PC-9 (cell line): Measurements from ENCODE around the gene CSNK2A1. TPM values are rescaled to one million over a fixed set of nuclear protein-coding genes. Genes with fewer than 3 reads are reported as not detected.

Source experiments
- BruUV-seq: library from RNA; stranded (reverse); fragments of 400-500 nt; replicated peaks from 2 replicates; lab custom pipeline; 2021; lab: Mats Ljungman, UMichigan
- CTCF ChIA-PET: fragments of 300-600 bp; sonication (Branson Sonifier 250); formaldehyde crosslinking; loops from one replicate; lab custom pipeline; 2022; ENCODE audit warnings: antibody characterized with exemption; lab: Charles Lee
- POLR2A ChIA-PET: fragments of 300-600 bp; sonication (Branson Sonifier 250); formaldehyde crosslinking; loops from one replicate; lab custom pipeline; 2022; ENCODE audit warnings: antibody characterized with exemption; ENCODE audit not compliant: unreplicated experiment; lab: Charles Lee
- DNase-seq, 2 experiments: peaks; one replicate each; pipeline versions ENCODE4 v3.0.0 to v3.0.0-alpha.2; 2015 to 2022; ENCODE audit warnings: mixed read lengths in 1 of 2
- H2AFZ ChIP-seq: fragments of 200-600 bp; sonication (generic); 2 replicates; pipeline ENCODE4 v1.8.1; 2017; ENCODE audit warnings: antibody characterized with exemption
- H3F3A ChIP-seq: fragments of 200-600 bp; sonication (generic); 2 replicates; pipeline ENCODE4 v1.8.1; 2017; ENCODE audit warnings: antibody characterized with exemption, mild to moderate bottlenecking, low read depth; ENCODE audit not compliant: insufficient read depth
- H3K27ac ChIP-seq: fragments of 200-600 bp; sonication (generic); 2 replicates; pipeline ENCODE4 v1.6.1; 2016; ENCODE audit warnings: mixed run types
- H3K27me3 ChIP-seq: fragments of 200-600 bp; sonication (generic); 2 replicates; pipeline ENCODE4 v1.6.1; 2016; ENCODE audit warnings: low read depth, mixed run types; ENCODE audit not compliant: insufficient read depth
- H3K36me3 ChIP-seq: fragments of 200-600 bp; sonication (generic); 2 replicates; pipeline ENCODE4 v1.6.1; 2016; ENCODE audit warnings: low read depth, mixed run types
- H3K4me1 ChIP-seq: fragments of 200-600 bp; sonication (generic); replicated peaks from 2 replicates; pipeline ENCODE4 v1.6.1; 2016; ENCODE audit warnings: mixed run types; ENCODE audit not compliant: insufficient read depth
- H3K4me2 ChIP-seq: fragments of 200-600 bp; sonication (generic); 2 replicates; pipeline ENCODE4 v1.6.1; 2017; ENCODE audit warnings: mixed run types
- H3K4me3 ChIP-seq: fragments of 200-600 bp; sonication (generic); 2 replicates; pipeline ENCODE4 v1.6.1; 2016; ENCODE audit warnings: mixed run types
- H3K79me2 ChIP-seq: fragments of 200-600 bp; sonication (generic); 2 replicates; pipeline ENCODE4 v1.6.1; 2017; ENCODE audit warnings: low read depth, mixed run types
- H3K9me2 ChIP-seq: fragments of 200-600 bp; sonication (generic); 2 replicates; pipeline ENCODE4 v1.8.1; 2017; ENCODE audit warnings: mild to moderate bottlenecking; ENCODE audit not compliant: insufficient read depth
- H3K9me3 ChIP-seq: fragments of 200-600 bp; sonication (generic); 2 replicates; pipeline ENCODE4 v1.8.1; 2016; ENCODE audit warnings: low read depth; ENCODE audit not compliant: insufficient read depth
- H4K20me1 ChIP-seq: fragments of 200-600 bp; sonication (generic); 2 replicates; pipeline ENCODE4 v1.8.1; 2017; ENCODE audit not compliant: insufficient read depth
- EZH2 ChIP-seq: fragments of 200-600 bp; sonication (generic); IDR thresholded peaks from 2 replicates; pipeline ENCODE4 v1.8.0; 2017; ENCODE audit warnings: antibody characterized with exemption, low read depth
- intact Hi-C: fragments of 100-400 bp; cut with micrococcal nuclease; formaldehyde crosslinking; loops from one replicate; pipeline ENCODE4 v1.10.0; 2022; ENCODE audit not compliant: unreplicated experiment
- total RNA-seq: library from RNA; stranded (reverse); gene quantifications from 2 replicates; pipeline ENCODE4 v1.2.3, GENCODE V29; 2021
- TF ChIP-seq, protein P1 (sequence below): fragments of 200-600 bp; sonication (generic); conservative IDR thresholded peaks from 2 replicates; pipeline ENCODE4 v1.6.1; 2017; ENCODE audit warnings: mixed run types, antibody characterized with exemption, mild to moderate bottlenecking, moderate library complexity

Gene CSNK2A1
- total RNA-seq, 1 experiment from 2014 or later, result 222 TPM

- no peaks in the 10 kb centered on the region for H3K4me1 ChIP-seq
- no peak overlapping the region for H2AFZ ChIP-seq
- peaks cover 34% of the 10 kb centered on the region for H3K36me3 ChIP-seq
- H3K27ac ChIP-seq, result no peak overlapping the region
- H4K20me1 ChIP-seq, result peaks cover 4% of the 10 kb centered on the region; the same call in 1 of the 2 replicates
- TF ChIP-seq, protein P1, sequence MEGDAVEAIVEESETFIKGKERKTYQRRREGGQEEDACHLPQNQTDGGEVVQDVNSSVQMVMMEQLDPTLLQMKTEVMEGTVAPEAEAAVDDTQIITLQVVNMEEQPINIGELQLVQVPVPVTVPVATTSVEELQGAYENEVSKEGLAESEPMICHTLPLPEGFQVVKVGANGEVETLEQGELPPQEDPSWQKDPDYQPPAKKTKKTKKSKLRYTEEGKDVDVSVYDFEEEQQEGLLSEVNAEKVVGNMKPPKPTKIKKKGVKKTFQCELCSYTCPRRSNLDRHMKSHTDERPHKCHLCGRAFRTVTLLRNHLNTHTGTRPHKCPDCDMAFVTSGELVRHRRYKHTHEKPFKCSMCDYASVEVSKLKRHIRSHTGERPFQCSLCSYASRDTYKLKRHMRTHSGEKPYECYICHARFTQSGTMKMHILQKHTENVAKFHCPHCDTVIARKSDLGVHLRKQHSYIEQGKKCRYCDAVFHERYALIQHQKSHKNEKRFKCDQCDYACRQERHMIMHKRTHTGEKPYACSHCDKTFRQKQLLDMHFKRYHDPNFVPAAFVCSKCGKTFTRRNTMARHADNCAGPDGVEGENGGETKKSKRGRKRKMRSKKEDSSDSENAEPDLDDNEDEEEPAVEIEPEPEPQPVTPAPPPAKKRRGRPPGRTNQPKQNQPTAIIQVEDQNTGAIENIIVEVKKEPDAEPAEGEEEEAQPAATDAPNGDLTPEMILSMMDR, result no peak
- no peak for TF ChIP-seq EZH2
- ChIA-PET CTCF (interaction anchor here (0.5 kb wide), 1 partner anchor 817 kb away, joined by 4 read pairs; no protein-coding TSS in a partner anchor), POLR2A (no interaction called here)
- H3K9me3 ChIP-seq, result no peaks in the 10 kb centered on the region
- no TSS peak for BruUV-seq
- no peaks in the 10 kb centered on the region for H3K79me2 ChIP-seq
- H3K27me3 ChIP-seq, result no peaks in the 10 kb centered on the region
- peaks cover 17% of the 10 kb centered on the region; the same call in 1 of the 2 replicates for H3F3A ChIP-seq
- no peak overlapping the region for H3K4me3 ChIP-seq
- no peaks in the 10 kb centered on the region for H3K9me2 ChIP-seq
- intact Hi-C loops, result no loop called here
- H3K4me2 ChIP-seq, result no peak overlapping the region
- DNase-seq, result no peak
Observed at GRCh38 chr20:438571-439469, 104.8 kb downstream of the CSNK2A1 start.

- Histone ChIP-seq H3K79me2 (no peaks in the 10 kb centered on the region), H3K27me3 (no peaks in the 10 kb centered on the region), H4K20me1 (no peaks in the 10 kb centered on the region; the same call in 1 of the 2 replicates), H3K9me3 (no peaks in the 10 kb centered on the region), H3K27ac (no peak overlapping the region), H3F3A (peaks cover 25% of the 10 kb centered on the region; the same call in 1 of the 2 replicates), H3K36me3 (peaks cover 34% of the 10 kb centered on the region), H3K4me1 (no peaks in the 10 kb centered on the region), H3K4me2 (no peak overlapping the region), H2AFZ (no peak overlapping the region), H3K9me2 (no peaks in the 10 kb centered on the region), H3K4me3 (no peak overlapping the region)
- no peak for DNase-seq
- BruUV-seq, result no TSS peak
- CTCF ChIA-PET, result no interaction called here
- intact Hi-C loops, result no loop called here
- TF ChIP-seq EZH2, result no peak
- TF ChIP-seq, protein P1, result no peak
- POLR2A ChIA-PET, result no interaction called here
Observed at GRCh38 chr20:437787-438486, 105.7 kb downstream of the CSNK2A1 start.

DNA sequence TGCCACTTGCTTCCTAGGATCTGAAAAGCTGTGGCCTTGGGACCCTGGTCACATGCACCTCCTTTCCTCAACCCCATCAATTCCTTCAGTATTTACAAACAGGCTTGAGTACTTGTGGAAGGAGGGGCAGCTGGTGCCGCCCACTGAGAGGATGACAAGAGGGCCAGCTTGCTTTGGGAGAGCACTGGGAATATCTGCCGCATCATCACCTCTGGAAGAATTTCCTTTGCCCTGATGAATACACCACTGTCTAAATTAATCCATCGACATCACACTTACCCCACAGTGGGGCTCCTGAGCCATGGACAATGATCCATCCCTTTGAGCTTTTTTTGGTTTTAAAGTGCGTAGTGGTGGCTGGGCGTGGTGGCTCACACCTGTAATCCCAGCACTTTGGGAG, 107.1 kb downstream of the CSNK2A1 start:
- peaks cover 26% of the 10 kb centered on the region for H3K36me3 ChIP-seq
- ChIA-PET CTCF (no interaction called here), POLR2A (interaction anchor here (0.6 kb wide), 1 partner anchor 29 kb away, joined by 4 read pairs; no protein-coding TSS in a partner anchor)
- TF ChIP-seq, protein P1, result no peak
- TF ChIP-seq EZH2, result no peak
- peaks cover 3% of the 10 kb centered on the region; the same call in 1 of the 2 replicates for H4K20me1 ChIP-seq
- no peak overlapping the region for H2AFZ ChIP-seq
- peaks cover 37% of the 10 kb centered on the region; the same call in 1 of the 2 replicates for H3F3A ChIP-seq
- no peak overlapping the region for H3K4me3 ChIP-seq
- H3K4me2 ChIP-seq, result no peak overlapping the region
- H3K27me3 ChIP-seq, result no peaks in the 10 kb centered on the region
- BruUV-seq, result no TSS peak
- H3K9me3 ChIP-seq, result no peaks in the 10 kb centered on the region
- no peaks in the 10 kb centered on the region for H3K4me1 ChIP-seq
- intact Hi-C loops, result no loop called here
- H3K27ac ChIP-seq, result no peak overlapping the region
- no peak for DNase-seq
- H3K79me2 ChIP-seq, result no peaks in the 10 kb centered on the region
- H3K9me2 ChIP-seq, result no peaks in the 10 kb centered on the region
